HPDE6-E6E7 (cell line): ENCODE measurements around the gene PRDM16.

ENCODE experiments used
- DNase-seq: peaks from one replicate; pipeline ENCODE4 v3.0.0; 2011; ENCODE audit warnings: missing footprints; ENCODE audit errors: extremely low spot score

Gene PRDM16

DNA sequence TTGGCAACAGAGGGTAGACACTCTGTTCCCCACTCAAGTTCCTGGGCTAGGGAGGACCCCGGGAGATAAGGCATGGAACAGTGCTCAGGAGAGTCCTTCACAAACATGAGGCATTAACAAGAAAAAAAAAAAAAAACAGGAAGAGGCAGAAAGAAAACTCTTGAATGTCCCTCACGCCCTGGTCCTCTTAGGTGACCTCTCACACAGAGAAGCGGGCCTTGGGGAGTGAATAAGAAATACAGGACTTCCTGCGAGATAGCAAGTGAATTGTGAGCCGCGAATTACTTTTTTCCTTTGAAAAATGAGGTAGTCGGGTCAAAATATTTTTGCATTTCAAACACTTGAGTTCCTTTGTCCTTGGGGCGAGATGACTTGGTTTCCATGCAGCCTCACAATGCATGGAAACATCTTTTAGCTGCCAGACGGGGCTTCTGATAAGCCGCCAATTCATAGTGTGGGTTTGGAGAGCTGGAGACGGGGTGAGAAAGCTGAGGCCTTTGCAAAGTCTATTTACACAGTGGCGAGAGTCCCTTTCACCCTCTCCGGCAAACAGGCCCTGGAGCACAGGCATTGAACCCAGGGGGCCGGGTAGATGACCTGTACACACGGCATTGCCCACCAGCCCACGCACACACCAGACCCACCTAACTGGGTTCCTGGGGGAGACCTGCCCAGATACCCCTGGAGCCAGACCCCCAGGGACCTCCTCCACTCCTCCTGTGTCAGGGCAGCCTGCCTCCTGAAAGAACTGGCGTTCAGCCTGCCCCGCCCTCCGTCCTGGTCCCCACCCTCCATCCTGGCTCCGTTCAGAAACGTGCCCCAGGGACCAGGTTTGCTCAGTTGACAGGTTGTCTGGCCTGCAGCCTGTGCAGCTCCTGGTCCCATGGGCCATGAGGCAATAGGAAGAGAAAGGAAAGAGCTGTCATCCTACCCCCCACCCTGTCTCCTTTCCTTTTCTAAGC lies 192.3 kb downstream of the PRDM16 start:
- DNase-seq: no peak

GRCh38 chr1:3261969-3262579 lies 193.1 kb downstream of the PRDM16 start:
- DNase-seq: no peak

DNA sequence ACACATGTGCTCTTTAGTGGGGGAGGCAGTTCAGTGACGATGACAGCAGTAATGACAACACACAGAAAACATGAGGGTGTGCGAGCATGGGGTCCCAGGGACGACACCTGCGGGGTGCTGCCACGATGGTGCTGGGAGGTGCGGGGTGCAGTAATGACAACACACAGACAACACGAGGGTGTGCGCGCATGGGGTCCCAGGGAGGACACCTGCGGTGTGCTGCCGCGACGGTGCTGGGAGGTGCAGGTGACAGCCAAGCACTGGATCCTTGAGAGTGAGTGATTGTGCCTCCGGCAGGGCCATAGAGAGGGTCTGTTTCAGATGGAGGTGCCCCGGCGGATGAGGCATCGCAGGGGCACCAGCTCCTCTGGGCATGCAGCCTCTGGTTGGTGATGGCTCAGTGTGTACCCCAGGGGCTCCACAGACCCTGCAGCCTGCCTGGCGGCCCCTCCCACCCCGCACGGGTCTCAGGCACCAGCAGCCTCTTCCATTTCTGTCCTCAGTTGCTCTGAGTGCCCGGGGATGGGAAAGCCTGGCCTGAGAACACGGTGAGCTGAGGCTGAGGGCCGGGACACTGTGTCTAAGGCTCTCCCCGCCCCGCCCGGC lies 193.8 kb downstream of the PRDM16 start:
- DNase-seq: no peak

GRCh38 chr1:3263790-3264189 lies 194.8 kb downstream of the PRDM16 start:
- DNase-seq: no peak

DNA sequence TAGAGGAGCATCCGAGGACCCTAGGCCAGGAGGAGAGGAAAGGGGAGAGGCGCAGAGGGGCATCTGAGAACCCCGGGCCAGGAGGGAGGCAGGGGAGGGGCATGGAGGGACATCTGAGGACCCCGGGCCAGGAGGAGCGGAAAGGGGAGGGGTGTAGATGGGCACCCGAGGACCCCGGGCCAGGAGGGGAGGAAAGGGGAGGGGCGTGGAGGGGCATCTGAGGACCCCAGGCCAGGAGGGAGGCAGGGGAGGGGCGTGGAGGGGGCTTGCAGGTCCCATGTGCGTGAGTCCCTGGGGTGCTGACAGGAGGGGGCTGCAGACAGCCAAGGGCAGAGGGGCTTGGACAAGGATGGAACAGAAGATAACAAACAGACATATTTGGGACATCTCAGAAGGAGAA lies 195.5 kb downstream of the PRDM16 start:
- no peak for DNase-seq

DNA sequence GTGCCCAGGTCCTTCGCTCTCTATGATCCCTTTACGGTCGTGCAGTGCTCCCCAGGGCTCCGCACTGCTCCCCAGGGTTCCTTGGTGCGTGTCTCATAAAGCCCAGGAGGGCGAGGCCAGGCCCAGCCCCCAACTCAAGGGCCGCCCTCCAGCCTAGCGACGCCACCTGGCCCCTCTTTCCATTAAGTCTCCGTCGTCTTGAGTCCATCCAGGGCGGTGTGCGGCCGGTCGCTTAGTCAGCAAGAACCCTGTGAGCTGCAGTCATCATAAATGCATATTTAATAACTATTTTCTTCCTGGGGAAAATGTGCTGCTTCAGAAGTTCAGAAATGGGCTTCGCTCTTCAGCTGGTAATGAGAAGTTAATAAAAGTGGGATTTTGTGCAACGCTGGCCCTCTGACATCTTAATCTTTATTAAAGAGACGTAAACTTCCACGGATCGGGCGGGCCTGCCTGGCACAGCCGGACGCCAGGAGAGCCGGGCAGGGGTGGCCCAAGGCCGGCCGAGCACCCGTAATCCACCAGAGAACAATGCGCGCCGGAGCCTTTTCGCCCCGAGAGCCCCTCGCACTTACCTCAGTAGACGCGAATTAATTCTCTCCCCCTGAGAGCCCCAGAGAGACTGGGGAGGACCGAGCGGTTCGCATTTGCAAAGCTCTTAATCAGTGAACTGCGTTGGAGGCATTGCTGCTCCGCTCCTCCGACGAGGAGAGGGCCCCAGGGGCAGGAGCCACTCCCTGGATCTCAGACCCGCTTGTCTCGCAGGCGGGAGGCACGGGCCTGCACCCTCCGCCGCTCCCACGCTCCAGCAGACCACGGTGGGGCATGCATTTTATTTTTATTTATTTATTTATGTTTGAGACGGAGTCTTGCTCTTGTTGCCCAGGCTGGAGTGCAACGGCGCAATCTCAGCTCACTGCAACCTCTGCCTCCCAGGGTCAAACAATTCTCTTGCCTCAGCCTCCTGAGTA lies 197.1 kb downstream of the PRDM16 start:
- DNase-seq: no peak

DNA sequence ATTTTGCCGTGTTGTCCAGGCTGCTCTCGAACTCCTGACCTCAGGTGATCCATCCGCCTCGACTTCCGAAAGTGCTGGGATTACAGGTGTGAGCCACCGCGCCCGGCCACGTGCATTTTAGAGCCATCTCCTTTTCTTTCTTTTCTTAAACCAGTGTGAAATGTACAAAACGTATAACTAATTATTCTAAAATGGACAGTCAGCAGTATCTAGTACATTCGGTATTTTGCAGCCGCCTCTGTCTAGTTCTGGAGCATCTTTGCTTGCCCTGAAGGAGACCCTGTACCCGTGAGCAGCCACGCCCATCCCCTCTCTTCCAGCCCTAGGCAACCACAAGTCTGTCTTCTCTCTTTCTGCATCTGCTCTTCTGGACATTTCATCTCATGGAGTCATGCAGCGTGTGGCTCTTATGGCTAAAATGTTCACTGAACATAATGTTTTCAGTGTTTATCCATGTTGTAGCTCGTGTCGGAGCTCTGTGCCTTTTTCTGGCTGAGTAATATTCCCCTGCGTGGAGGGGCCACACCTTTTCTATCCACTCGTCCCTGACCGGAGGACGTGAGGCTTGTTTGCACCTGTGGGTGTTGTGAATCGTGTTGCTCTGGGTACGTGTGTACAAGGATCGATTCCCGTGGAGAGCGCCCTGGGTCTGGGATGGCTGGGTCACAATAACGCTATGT lies 198.0 kb downstream of the PRDM16 start:
- no peak for DNase-seq

GRCh38 chr1:3267550-3268270 lies 198.7 kb downstream of the PRDM16 start:
- no peak for DNase-seq

DNA sequence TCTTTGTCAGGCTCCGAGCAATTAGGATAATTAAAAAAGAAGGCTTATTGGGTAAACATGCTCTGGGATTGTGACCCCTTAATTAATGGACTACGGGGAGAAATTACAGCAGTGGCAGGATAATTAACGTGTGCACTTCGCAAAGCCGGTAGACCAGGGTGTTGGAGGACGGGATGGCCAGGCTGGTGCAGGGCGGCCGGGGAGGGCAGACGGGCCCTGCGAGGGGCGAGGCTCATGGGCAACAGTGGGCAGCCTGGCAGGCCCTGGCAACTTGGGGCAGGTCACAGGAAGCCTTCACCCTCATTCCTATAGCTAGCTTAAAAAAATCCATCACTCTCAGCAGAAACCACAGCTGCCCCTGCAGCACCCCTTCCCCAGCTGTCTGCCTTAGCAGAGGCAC lies 199.3 kb downstream of the PRDM16 start:
- no peak for DNase-seq

DNA sequence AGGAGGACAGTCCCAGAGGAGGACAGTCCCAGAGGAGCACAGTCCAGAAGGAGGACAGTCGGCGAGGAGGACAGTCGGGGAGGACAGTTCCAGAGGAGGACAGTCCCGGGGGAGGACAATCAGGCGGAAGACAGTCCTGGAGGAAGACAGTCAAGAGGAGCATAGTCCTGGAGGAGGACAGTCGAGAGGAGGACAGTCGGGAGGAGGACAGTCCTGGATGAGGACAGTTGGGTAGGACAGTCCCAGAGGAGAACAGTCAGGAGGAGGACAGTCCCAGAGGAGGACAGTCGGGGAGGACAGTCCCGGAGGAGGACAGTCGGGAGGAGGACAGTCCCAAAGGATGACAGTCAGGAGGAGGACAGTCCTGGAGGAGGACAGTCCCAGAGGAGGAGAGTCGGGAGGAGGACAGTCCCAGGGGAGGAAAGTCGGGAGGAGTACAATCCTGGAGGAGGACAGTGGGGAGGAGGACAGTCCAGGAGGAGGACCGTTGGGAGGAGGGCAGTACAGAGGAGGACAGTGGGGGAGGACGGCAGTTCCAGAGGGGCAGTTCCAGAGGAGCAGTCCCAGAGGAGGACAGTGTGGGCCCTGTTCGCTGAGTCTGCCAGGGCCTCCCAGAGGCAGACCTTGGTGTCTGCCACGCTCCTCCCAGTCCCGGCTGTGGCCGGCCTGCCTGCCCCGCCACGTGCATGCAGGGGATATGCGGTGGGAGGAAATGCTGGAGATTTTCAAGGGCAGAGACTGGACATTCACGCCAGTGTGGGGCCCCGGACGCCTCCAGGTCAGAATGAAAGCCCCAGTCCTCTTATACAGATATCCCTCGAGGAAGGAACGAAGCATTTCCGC lies 201.6 kb downstream of the PRDM16 start:
- no peak for DNase-seq

DNA sequence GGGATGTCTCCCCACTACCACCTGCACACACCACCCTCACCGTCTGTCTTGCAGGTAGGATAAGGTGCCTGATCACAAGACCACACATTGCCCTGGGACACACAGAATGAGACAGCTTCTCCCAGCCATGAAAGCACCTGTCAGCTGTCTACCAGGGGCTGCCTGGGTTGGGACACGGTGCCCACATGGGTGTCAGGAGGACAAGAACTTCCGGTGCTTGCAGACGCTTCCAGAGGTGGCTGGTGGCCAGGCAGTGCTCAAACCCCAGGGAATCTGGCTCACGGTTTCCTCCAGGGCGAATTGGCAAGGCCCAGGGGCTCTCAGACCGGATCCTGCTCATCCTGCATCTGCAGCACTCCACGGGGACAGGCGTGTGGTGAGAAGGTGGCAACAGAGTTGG lies 202.9 kb downstream of the PRDM16 start:
- DNase-seq: no peak

DNA sequence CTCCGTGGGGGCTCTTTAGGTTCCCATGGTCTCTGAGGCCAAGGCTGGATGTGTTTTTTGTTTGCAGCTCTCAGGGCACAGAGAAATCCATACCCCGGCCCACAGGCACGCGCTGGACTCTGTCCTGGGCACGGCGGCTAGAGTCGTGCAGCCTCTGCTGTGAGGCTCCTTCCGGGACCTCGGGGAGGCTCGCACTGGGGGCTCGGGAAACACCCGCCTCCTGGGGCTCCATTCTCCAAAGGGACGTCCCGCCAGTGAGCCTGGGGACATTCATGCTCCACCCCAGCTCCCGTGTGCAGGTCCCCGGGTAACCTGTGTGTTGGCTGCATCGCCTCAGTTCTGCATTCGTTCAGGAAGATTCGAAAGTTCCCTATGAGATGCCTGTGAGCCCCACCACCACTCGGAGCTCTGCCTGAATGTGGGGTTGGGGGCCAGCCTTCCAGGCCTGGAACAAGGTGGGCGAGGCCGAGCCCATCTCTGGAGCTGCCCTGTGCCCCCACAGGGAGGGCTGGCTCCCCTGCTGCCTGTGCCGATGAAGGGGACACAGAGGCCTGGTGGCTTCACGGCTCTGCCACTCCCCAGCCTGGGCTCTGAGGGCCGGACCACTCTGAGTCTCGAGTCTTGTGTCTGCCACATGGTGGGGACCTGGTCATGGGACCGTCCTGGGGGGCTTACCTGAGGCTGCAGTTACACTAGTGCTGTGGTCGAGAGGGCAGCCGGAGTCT lies 203.5 kb downstream of the PRDM16 start:
- DNase-seq: no peak

GRCh38 chr1:3273447-3273846 lies 204.4 kb downstream of the PRDM16 start:
- DNase-seq: no peak

GRCh38 chr1:3274972-3275371 lies 206.0 kb downstream of the PRDM16 start:
- DNase-seq: no peak

DNA sequence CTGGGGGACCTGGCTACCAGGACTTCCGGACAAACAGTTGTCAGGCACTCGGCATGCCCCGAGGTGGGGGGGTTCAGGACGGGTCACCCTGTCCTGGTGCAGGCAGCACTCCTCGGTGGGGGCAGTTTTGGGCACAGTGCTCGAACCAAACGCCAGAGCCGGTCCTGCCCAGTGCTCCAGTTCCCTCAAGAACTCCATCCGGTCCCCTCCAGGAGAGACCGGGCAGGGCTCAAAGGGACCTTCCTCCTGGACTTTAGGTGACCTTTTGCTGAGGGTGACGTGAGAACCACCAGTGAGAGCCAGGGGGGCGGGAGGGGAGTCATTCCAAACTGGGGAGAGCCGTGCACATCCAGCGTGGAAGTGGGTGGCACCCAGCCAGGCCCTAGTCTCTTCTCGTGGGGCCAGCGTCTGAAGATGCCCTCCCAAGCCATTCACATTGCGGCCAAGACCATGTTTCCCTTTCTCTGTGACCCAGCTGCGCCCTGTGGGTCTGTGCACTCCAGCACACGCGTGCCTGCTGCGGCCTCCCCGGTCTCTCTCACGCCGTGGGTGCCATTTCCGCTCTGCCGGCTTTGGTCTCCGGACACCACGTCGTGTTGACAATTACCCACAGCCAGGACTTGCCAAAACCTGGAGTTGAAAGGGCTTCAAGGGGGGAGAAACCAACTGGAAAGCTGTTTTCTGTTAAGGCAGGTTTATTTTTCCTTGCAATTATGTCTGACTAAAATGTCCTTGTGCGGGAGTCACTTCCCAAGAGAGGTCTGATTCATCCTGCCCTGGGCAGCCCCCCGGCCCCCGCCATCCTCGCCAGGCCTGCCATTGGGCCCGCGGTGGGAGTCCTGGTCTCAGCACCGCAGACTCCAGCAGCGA lies 206.7 kb downstream of the PRDM16 start:
- DNase-seq: no peak

DNA sequence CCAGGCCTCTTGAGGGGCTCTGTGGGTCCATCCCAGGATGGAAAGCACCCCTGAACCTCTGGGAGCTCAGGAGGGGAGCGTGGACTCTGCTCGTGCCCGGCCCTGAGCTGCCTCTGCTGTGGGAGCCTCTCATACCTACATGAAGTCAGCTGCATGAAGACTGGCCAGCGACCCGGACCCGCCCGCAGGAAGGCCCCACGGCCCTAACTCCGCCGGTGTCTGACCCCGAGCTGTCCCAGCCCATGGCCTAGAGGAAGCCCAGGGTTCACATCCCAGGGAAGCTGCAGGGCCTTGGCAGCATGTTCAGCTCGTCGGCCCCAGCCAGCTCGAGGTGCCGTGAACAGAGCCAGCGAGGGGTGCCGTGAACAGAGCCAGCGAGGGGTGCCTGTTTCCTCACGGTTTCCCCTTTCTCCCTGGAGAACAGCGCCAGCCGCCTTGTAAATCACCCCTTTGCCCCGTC lies 207.4 kb downstream of the PRDM16 start:
- no peak for DNase-seq

GRCh38 chr1:3277011-3277471 lies 208.0 kb downstream of the PRDM16 start:
- DNase-seq: no peak

GRCh38 chr1:3277623-3278022 lies 208.6 kb downstream of the PRDM16 start:
- DNase-seq: no peak
